Measurements from ENCODE around the gene HNRNPDL.
A peak's percentile ranks its signal among the peaks of the same experiment; 100 is the strongest.

The HNRNPDL gene

GRCh38 chr4:82432596-82432995, 2.3 kb upstream of the HNRNPDL start:
- TF ChIP-seq TOX (CRISPR knock-in tag; IDR thresholded peaks at IDR 0.05; ENCODE audit: borderline replicate concordance) (no peak), SNAI2 (CRISPR knock-in tag; IDR thresholded peaks at IDR 0.05) (no peak), ZFP30 (CRISPR knock-in tag; IDR thresholded peaks at IDR 0.05) (no peak), CSDC2 (CRISPR knock-in tag; IDR thresholded peaks at IDR 0.05) (no peak), ESRRG (CRISPR knock-in tag; IDR thresholded peaks at IDR 0.05) (no peak), TCF4 (CRISPR knock-in tag; IDR thresholded peaks at IDR 0.05; ENCODE audit: borderline replicate concordance) (no peak), ZNF70 (CRISPR knock-in tag; IDR thresholded peaks at IDR 0.05) (no peak)
- no peak for ATAC-seq

DNA sequence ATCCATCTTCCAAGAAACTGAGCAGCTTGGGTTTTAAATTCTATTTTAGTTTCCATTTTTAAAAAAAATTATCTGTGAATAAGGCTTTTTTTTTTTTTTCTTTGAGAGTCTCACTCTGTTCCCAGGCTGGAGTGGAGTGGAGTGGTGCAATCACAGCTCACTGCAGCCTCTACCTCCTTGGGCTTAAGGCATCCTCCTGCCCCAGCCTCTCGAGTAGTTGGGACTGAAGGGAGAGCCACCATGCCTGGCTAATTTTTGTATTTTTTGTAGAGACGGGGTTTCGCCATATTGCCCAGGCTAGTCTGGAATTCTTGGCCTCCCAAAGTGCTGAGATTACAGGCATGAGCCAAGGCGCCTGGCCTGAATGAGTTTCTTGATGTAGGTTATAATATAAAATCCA, 1.6 kb upstream of the HNRNPDL start:
- no peak for ATAC-seq
- TF ChIP-seq ISL1 (CRISPR knock-in tag; IDR thresholded peaks at IDR 0.05) (no peak), PATZ1 (CRISPR knock-in tag; IDR thresholded peaks at IDR 0.05; ENCODE audit: borderline replicate concordance) (no peak), ZNF70 (CRISPR knock-in tag; IDR thresholded peaks at IDR 0.05) (no peak), ZNF565 (CRISPR knock-in tag; conservative IDR thresholded peaks at IDR 0.05; ENCODE audit: low read depth) (no peak), ESRRG (CRISPR knock-in tag; IDR thresholded peaks at IDR 0.05) (no peak), OSR1 (CRISPR knock-in tag; IDR thresholded peaks at IDR 0.05) (no peak), GLIS3 (CRISPR knock-in tag; IDR thresholded peaks at IDR 0.05) (no peak), RARB (CRISPR knock-in tag; IDR thresholded peaks at IDR 0.05) (no peak), ZFP3 (CRISPR knock-in tag; IDR thresholded peaks at IDR 0.05) (no peak), ZFP30 (CRISPR knock-in tag; IDR thresholded peaks at IDR 0.05) (no peak), CREB5 (CRISPR knock-in tag; IDR thresholded peaks at IDR 0.05; ENCODE audit: low read depth) (no peak), CSRNP3 (CRISPR knock-in tag; IDR thresholded peaks at IDR 0.05) (no peak), BACH2 (CRISPR knock-in tag; IDR thresholded peaks at IDR 0.05; ENCODE audit: borderline replicate concordance) (no peak), SNAI2 (CRISPR knock-in tag; IDR thresholded peaks at IDR 0.05) (no peak), TCF4 (CRISPR knock-in tag; IDR thresholded peaks at IDR 0.05; ENCODE audit: borderline replicate concordance) (no peak), TSHZ2 (CRISPR knock-in tag; IDR thresholded peaks at IDR 0.05) (no peak), PPARA (CRISPR knock-in tag; IDR thresholded peaks at IDR 0.05; ENCODE audit: borderline replicate concordance) (no peak)
- TF ChIP-seq, protein P1, sequence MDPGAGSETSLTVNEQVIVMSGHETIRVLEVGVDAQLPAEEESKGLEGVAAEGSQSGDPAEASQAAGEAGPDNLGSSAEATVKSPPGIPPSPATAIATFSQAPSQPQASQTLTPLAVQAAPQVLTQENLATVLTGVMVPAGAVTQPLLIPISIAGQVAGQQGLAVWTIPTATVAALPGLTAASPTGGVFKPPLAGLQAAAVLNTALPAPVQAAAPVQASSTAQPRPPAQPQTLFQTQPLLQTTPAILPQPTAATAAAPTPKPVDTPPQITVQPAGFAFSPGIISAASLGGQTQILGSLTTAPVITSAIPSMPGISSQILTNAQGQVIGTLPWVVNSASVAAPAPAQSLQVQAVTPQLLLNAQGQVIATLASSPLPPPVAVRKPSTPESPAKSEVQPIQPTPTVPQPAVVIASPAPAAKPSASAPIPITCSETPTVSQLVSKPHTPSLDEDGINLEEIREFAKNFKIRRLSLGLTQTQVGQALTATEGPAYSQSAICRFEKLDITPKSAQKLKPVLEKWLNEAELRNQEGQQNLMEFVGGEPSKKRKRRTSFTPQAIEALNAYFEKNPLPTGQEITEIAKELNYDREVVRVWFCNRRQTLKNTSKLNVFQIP (CRISPR knock-in tag; IDR thresholded peaks at IDR 0.05; ENCODE audit: borderline replicate concordance, low read depth): no peak

DNA sequence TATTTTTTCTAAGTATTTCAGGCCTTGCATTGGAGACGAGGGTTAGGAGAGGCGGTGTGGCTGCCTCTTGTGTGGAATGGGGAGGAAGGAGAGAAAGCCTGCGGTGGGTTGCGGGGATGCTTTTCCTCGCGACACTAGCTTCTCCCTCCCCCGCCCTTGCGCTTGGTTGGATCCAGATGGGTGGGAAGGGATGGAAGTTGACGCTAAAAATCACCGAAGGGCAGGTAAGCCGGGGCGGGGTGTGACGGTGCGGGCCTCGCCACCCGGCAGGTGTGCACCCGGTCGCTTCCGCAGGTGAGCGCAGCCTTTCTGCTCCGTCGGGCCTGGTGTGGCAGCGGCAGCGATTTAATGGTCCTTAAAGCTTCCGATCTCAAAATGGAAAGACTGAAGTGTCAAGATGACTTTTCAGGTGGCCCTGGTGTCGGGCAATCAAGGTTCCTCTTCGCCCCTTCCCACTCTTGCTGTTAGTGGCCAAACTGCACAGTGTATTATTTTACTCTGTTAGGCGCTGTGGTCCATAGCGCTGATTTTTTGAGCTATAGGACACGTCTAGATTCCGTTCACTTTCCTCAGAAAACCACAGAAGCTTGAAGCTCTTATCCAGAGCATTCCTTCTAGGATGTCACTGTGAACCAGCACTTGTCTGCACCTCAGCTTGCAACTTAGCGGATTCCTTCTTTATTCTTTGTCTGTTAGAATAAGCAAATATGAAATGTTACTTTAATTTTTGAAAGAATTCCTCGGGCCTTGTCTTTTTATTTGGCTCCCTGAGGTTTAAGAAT, 893 bp upstream of the HNRNPDL start:
- TF ChIP-seq CREB5 (CRISPR knock-in tag; IDR thresholded peaks at IDR 0.05; ENCODE audit: low read depth) (no peak), ZNF8 (CRISPR knock-in tag; IDR thresholded peaks at IDR 0.05) (no peak), ESRRG (CRISPR knock-in tag; IDR thresholded peaks at IDR 0.05) (no peak), OSR1 (CRISPR knock-in tag; IDR thresholded peaks at IDR 0.05) (no peak), TOX (CRISPR knock-in tag; IDR thresholded peaks at IDR 0.05; ENCODE audit: borderline replicate concordance) (no peak), ZC3H10 (CRISPR knock-in tag; IDR thresholded peaks at IDR 0.05) (no peak), ZFP30 (CRISPR knock-in tag; IDR thresholded peaks at IDR 0.05) (no peak), TCF4 (CRISPR knock-in tag; IDR thresholded peaks at IDR 0.05; ENCODE audit: borderline replicate concordance) (no peak), PPARA (CRISPR knock-in tag; IDR thresholded peaks at IDR 0.05; ENCODE audit: borderline replicate concordance) (no peak), GLIS3 (CRISPR knock-in tag; IDR thresholded peaks at IDR 0.05) (no peak), BACH2 (CRISPR knock-in tag; IDR thresholded peaks at IDR 0.05; ENCODE audit: borderline replicate concordance) (no peak)
- TF ChIP-seq, protein P1 (CRISPR knock-in tag; IDR thresholded peaks at IDR 0.05; ENCODE audit: borderline replicate concordance, low read depth): no peak
- ATAC-seq: peak; percentile 20

Data from SK-N-SH treated with all-trans-retinoic acid at 6 μM for 48 hours (cell line).